Adipocyte (in vitro differentiated cells): Measurements from ENCODE around the gene ERO1A.
A peak's percentile ranks its signal among the peaks of the same experiment; 100 is the strongest.
"Not testable (repeated sequence)": the region's sequence is repeated elsewhere in the genome, so short reads cannot be mapped to it uniquely, and the experiment has no call there.

ENCODE experiments used
- DNase-seq: peaks from one replicate; pipeline ENCODE4 v3.0.0-alpha.2; 2015; ENCODE audit warnings: low read depth
- H3K27me3 ChIP-seq: replicated peaks from 2 replicates; pipeline ENCODE4 v1.7.0; 2013; ENCODE audit warnings: mild to moderate bottlenecking, low read length, moderate library complexity; ENCODE audit not compliant: control insufficient read depth, insufficient read depth
- H3K36me3 ChIP-seq: 2 replicates; pipeline ENCODE4 v1.7.0; 2013; ENCODE audit warnings: low read length, mild to moderate bottlenecking, moderate library complexity; ENCODE audit not compliant: control insufficient read depth, insufficient read depth, severe bottlenecking
- H3K4me1 ChIP-seq: 2 replicates; pipeline ENCODE4 v1.7.0; 2013; ENCODE audit warnings: mild to moderate bottlenecking, low read length, moderate library complexity; ENCODE audit not compliant: control insufficient read depth, insufficient read depth
- H3K4me3 ChIP-seq: 2 replicates; pipeline ENCODE4 v1.7.0; 2013; ENCODE audit warnings: mild to moderate bottlenecking, low read length, moderate library complexity
- H3K9ac ChIP-seq: 2 replicates; pipeline ENCODE4 v1.7.0; 2013; ENCODE audit warnings: mild to moderate bottlenecking, low read length, moderate library complexity
- H3K9me3 ChIP-seq: 2 replicates; pipeline ENCODE4 v1.7.0; 2013; ENCODE audit warnings: mild to moderate bottlenecking, low read length, moderate library complexity; ENCODE audit not compliant: control insufficient read depth

ERO1A gene, protein sequence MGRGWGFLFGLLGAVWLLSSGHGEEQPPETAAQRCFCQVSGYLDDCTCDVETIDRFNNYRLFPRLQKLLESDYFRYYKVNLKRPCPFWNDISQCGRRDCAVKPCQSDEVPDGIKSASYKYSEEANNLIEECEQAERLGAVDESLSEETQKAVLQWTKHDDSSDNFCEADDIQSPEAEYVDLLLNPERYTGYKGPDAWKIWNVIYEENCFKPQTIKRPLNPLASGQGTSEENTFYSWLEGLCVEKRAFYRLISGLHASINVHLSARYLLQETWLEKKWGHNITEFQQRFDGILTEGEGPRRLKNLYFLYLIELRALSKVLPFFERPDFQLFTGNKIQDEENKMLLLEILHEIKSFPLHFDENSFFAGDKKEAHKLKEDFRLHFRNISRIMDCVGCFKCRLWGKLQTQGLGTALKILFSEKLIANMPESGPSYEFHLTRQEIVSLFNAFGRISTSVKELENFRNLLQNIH

GRCh38 chr14:52695481-52696091 is at the start of gene ERO1A:
ERO1A (minus strand) TSS chr14:52695558; CDS start chr14:52695481, 77 bp downstream.
- Histone ChIP-seq H3K27me3 (no peaks in the 10 kb centered on the region), H3K9ac (peak within 1 kb of the TSS; percentile 96), H3K36me3 (no peaks in the 10 kb centered on the region), H3K4me3 (peak within 1 kb of the TSS; percentile 96), H3K4me1 (peaks cover 31% of the 10 kb centered on the region), H3K9me3 (no peaks in the 10 kb centered on the region)
- peak; percentile 94 for DNase-seq

- Histone ChIP-seq H3K4me3 (no peak overlapping the region), H3K9ac (no peak overlapping the region), H3K4me1 (peaks cover 11% of the 10 kb centered on the region), H3K36me3 (peaks cover 27% of the 10 kb centered on the region), H3K9me3 (no peaks in the 10 kb centered on the region), H3K27me3 (no peaks in the 10 kb centered on the region)
- no peak for DNase-seq
Measured at GRCh38 chr14:52741865-52742264, 46.5 kb upstream of the ERO1A start.

GRCh38 chr14:52740751-52741150 is 45.4 kb upstream of the ERO1A start:
- DNase-seq, result no peak
- H3K4me3 ChIP-seq, result no peak overlapping the region
- H3K9me3 ChIP-seq, result no peaks in the 10 kb centered on the region
- H3K36me3 ChIP-seq, result peaks cover 18% of the 10 kb centered on the region
- no peaks in the 10 kb centered on the region for H3K27me3 ChIP-seq
- H3K4me1 ChIP-seq, result peaks cover 15% of the 10 kb centered on the region
- no peak overlapping the region for H3K9ac ChIP-seq

GRCh38 chr14:52738409-52738808 is 43.1 kb upstream of the ERO1A start:
- H3K4me3 ChIP-seq, result no peak overlapping the region
- peaks cover 12% of the 10 kb centered on the region for H3K4me1 ChIP-seq
- H3K9me3 ChIP-seq, result no peaks in the 10 kb centered on the region
- H3K36me3 ChIP-seq, result peaks cover 14% of the 10 kb centered on the region
- H3K9ac ChIP-seq, result no peak overlapping the region
- DNase-seq, result no peak
- H3K27me3 ChIP-seq, result no peaks in the 10 kb centered on the region

- no peak for DNase-seq
- no peak overlapping the region for H3K4me3 ChIP-seq
Measured at GRCh38 chr14:52735921-52736489, 40.6 kb upstream of the ERO1A start.

DNA sequence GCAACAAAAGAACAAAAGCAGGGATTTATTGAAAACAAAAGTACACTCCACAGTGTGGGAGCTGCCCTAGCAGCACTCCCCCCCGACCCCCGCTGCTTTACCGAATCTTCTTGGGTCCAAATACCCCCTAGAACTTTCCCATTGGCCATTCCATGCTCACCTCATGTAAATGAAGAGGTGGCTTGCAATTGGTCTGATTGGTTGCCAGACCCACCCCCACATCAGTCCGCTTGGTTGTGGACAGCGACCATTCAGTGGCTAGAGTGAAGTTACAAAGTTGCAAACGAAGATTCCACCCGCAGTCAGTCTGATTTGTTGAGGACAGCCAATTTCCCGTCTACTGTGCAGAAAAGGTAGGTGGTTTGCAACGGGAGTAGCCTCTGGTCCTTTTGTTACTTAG is 38.5 kb upstream of the ERO1A start:
- H3K4me1 ChIP-seq, result peaks cover 16% of the 10 kb centered on the region
- peaks cover 18% of the 10 kb centered on the region for H3K36me3 ChIP-seq
- H3K27me3 ChIP-seq, result no peaks in the 10 kb centered on the region
- H3K9ac ChIP-seq, result no peak overlapping the region
- DNase-seq, result no peak
- no peak overlapping the region for H3K4me3 ChIP-seq
- no peaks in the 10 kb centered on the region for H3K9me3 ChIP-seq

More at GRCh38 chr14:52735921-52736489, 40.6 kb upstream of the ERO1A start:
- no peaks in the 10 kb centered on the region for H3K9me3 ChIP-seq
- no peaks in the 10 kb centered on the region for H3K27me3 ChIP-seq
- H3K36me3 ChIP-seq, result peaks cover 20% of the 10 kb centered on the region
- H3K4me1 ChIP-seq, result peaks cover 11% of the 10 kb centered on the region
- no peak overlapping the region for H3K9ac ChIP-seq

DNA sequence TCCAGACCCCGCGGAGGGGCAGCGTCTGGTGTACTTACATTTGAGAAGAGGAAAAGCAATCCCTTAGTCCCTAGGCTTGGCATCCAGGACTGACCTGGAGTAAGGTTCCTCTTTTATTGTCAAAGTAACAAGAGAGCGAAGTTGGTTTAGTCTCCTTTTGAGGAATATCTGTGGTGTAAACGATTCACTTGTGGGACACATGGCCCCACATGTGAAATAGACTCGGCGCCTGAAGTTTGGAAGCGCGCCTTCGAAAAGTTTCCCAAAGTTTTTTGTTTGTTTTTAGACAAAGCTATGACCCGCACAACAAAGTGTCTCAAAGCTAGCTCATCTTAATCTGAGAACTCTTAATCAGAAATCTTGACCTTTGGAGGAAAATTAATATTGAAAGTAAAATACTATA is 35.4 kb upstream of the ERO1A start:
- H3K9me3 ChIP-seq, result no peaks in the 10 kb centered on the region
- H3K36me3 ChIP-seq, result peaks cover 41% of the 10 kb centered on the region
- peak overlapping the region; percentile 98 for H3K9ac ChIP-seq
- peak overlapping the region; percentile 100 for H3K4me3 ChIP-seq
- peaks cover 12% of the 10 kb centered on the region for H3K4me1 ChIP-seq
- DNase-seq, result no peak
- no peaks in the 10 kb centered on the region for H3K27me3 ChIP-seq

- peaks cover 11% of the 10 kb centered on the region for H3K4me1 ChIP-seq
- H3K27me3 ChIP-seq, result no peaks in the 10 kb centered on the region
- peaks cover 47% of the 10 kb centered on the region for H3K36me3 ChIP-seq
- DNase-seq, result peak; percentile 99
- no peaks in the 10 kb centered on the region for H3K9me3 ChIP-seq
- peak within 1 kb of the TSS; percentile 98 for H3K9ac ChIP-seq
- H3K4me3 ChIP-seq, result peak within 1 kb of the TSS; percentile 100
Measured at GRCh38 chr14:52729925-52730708, 34.8 kb upstream of the ERO1A start, which contains the start of gene STYX. STYX (plus strand) TSS chr14:52730166; CDS start chr14:52730475, 309 bp downstream.

GRCh38 chr14:52729585-52729924 is 34.2 kb upstream of the ERO1A start:
- Histone ChIP-seq H3K4me1 (peaks cover 11% of the 10 kb centered on the region), H3K9ac (peak overlapping the region; percentile 14), H3K4me3 (peak overlapping the region; percentile 79), H3K36me3 (peaks cover 53% of the 10 kb centered on the region), H3K27me3 (no peaks in the 10 kb centered on the region), H3K9me3 (no peaks in the 10 kb centered on the region)
- DNase-seq, result no peak

DNA sequence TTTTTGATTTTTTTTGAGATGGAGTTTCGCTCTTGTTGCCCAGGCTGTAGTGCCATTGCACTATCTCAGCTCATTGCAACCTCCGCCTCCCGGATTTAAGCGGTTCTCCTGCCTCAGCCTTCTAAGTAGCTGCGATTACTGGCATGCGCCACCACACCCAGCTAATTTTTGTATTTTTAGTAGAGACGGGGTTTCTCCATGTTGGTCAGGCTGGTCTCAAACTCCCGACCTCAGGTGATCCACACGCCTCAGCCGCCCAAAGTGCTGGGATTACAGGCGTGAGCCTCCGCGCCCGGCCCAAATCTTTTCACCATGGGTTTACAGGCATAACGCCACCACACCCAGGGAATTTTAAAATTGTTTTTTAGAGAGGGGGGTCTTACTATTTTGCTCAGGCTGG is 33.7 kb upstream of the ERO1A start:
- H3K9ac ChIP-seq, H3K4me3 ChIP-seq, H3K9me3 ChIP-seq, H3K27me3 ChIP-seq, DNase-seq: not testable (repeated sequence)
- Histone ChIP-seq H3K4me1 (peaks cover 11% of the 10 kb centered on the region), H3K36me3 (peaks cover 58% of the 10 kb centered on the region)

- not testable (repeated sequence) for H3K4me3 ChIP-seq, H3K9me3 ChIP-seq, DNase-seq, H3K9ac ChIP-seq, H3K27me3 ChIP-seq
- Histone ChIP-seq H3K4me1 (peaks cover 11% of the 10 kb centered on the region), H3K36me3 (peaks cover 65% of the 10 kb centered on the region)
Measured at GRCh38 chr14:52727509-52727908, 32.2 kb upstream of the ERO1A start.
